Measurements from ENCODE around the gene SLFN12L.
"Not testable (repeated sequence)": the region's sequence is repeated elsewhere in the genome, so short reads cannot be mapped to it uniquely, and the experiment has no call there.

The SLFN12L gene

GRCh38 chr17:35545150-35545549 is 7.7 kb upstream of the SLFN12L start:
- Histone ChIP-seq H3K4me1 (ENCODE audit: control insufficient read depth, insufficient read depth, low read length) (no peaks in the 10 kb centered on the region), H3K27ac (ENCODE audit: insufficient read depth, low read depth, low read length, poor library complexity, severe bottlenecking) (no peak overlapping the region), H3K4me3 (ENCODE audit: insufficient read depth, low read depth, low read length) (no peak overlapping the region), H3K36me3 (ENCODE audit: control insufficient read depth, insufficient read depth, low read length) (no peaks in the 10 kb centered on the region), H3K9me3 (ENCODE audit: control insufficient read depth, low read length) (no peaks in the 10 kb centered on the region), H3K27me3 (ENCODE audit: control insufficient read depth, insufficient read depth, low read length, poor library complexity, severe bottlenecking) (peaks cover 7% of the 10 kb centered on the region)
- 71 to 80% methylated on average over 1 of the region's 1 CpG for WGBS, 2 experiments

GRCh38 chr17:35543856-35544255 is 6.4 kb upstream of the SLFN12L start:
- WGBS, 2 experiments = 74 to 83% methylated on average over 1 of the region's 1 CpG
- Histone ChIP-seq H3K4me1 (ENCODE audit: control insufficient read depth, insufficient read depth, low read length) (no peaks in the 10 kb centered on the region), H3K9me3 (ENCODE audit: control insufficient read depth, low read length) (no peaks in the 10 kb centered on the region), H3K4me3 (ENCODE audit: insufficient read depth, low read depth, low read length) (no peak overlapping the region), H3K27ac (ENCODE audit: insufficient read depth, low read depth, low read length, poor library complexity, severe bottlenecking) (no peak overlapping the region), H3K36me3 (ENCODE audit: control insufficient read depth, insufficient read depth, low read length) (no peaks in the 10 kb centered on the region), H3K27me3 (ENCODE audit: control insufficient read depth, insufficient read depth, low read length, poor library complexity, severe bottlenecking) (peaks cover 7% of the 10 kb centered on the region)

- Histone ChIP-seq H3K27me3 (ENCODE audit: control insufficient read depth, insufficient read depth, low read length, poor library complexity, severe bottlenecking) (peaks cover 5% of the 10 kb centered on the region), H3K27ac (ENCODE audit: insufficient read depth, low read depth, low read length, poor library complexity, severe bottlenecking) (no peak overlapping the region), H3K36me3 (ENCODE audit: control insufficient read depth, insufficient read depth, low read length) (no peaks in the 10 kb centered on the region), H3K9me3 (ENCODE audit: control insufficient read depth, low read length) (no peaks in the 10 kb centered on the region), H3K4me1 (ENCODE audit: control insufficient read depth, insufficient read depth, low read length) (no peaks in the 10 kb centered on the region), H3K4me3 (ENCODE audit: insufficient read depth, low read depth, low read length) (no peak overlapping the region)
Observed at GRCh38 chr17:35542990-35543389, 5.5 kb upstream of the SLFN12L start.

GRCh38 chr17:35541434-35541833 is 4.0 kb upstream of the SLFN12L start:
- Histone ChIP-seq H3K36me3 (ENCODE audit: control insufficient read depth, insufficient read depth, low read length) (no peaks in the 10 kb centered on the region), H3K27me3 (ENCODE audit: control insufficient read depth, insufficient read depth, low read length, poor library complexity, severe bottlenecking) (no peaks in the 10 kb centered on the region), H3K4me1 (ENCODE audit: control insufficient read depth, insufficient read depth, low read length) (no peaks in the 10 kb centered on the region), H3K9me3 (ENCODE audit: control insufficient read depth, low read length) (no peaks in the 10 kb centered on the region), H3K4me3 (ENCODE audit: insufficient read depth, low read depth, low read length) (no peak overlapping the region), H3K27ac (ENCODE audit: insufficient read depth, low read depth, low read length, poor library complexity, severe bottlenecking) (no peak overlapping the region)
- WGBS, 2 experiments = 96 to 100% methylated on average over 1 of the region's 1 CpG

- no peak overlapping the region for H3K27ac ChIP-seq (ENCODE audit: insufficient read depth, low read depth, low read length, poor library complexity, severe bottlenecking)
- H3K36me3 ChIP-seq (ENCODE audit: control insufficient read depth, insufficient read depth, low read length) = no peaks in the 10 kb centered on the region
- no peaks in the 10 kb centered on the region for H3K27me3 ChIP-seq (ENCODE audit: control insufficient read depth, insufficient read depth, low read length, poor library complexity, severe bottlenecking)
- no peaks in the 10 kb centered on the region for H3K9me3 ChIP-seq (ENCODE audit: control insufficient read depth, low read length)
- 93 to 96% methylated on average over 6 to 8 of the region's 8 CpGs for WGBS, 2 experiments
- H3K4me1 ChIP-seq (ENCODE audit: control insufficient read depth, insufficient read depth, low read length) = no peaks in the 10 kb centered on the region
- H3K4me3 ChIP-seq (ENCODE audit: insufficient read depth, low read depth, low read length) = no peak overlapping the region
Observed at GRCh38 chr17:35540589-35541404, 3.3 kb upstream of the SLFN12L start.

- Histone ChIP-seq H3K9me3 (ENCODE audit: control insufficient read depth, low read length) (no peaks in the 10 kb centered on the region), H3K4me3 (ENCODE audit: insufficient read depth, low read depth, low read length) (no peak overlapping the region), H3K27me3 (ENCODE audit: control insufficient read depth, insufficient read depth, low read length, poor library complexity, severe bottlenecking) (no peaks in the 10 kb centered on the region), H3K4me1 (ENCODE audit: control insufficient read depth, insufficient read depth, low read length) (no peaks in the 10 kb centered on the region), H3K27ac (ENCODE audit: insufficient read depth, low read depth, low read length, poor library complexity, severe bottlenecking) (no peak overlapping the region), H3K36me3 (ENCODE audit: control insufficient read depth, insufficient read depth, low read length) (no peaks in the 10 kb centered on the region)
- 67 to 69% methylated on average over 5 of the region's 5 CpGs for WGBS, 2 experiments
Observed at GRCh38 chr17:35539659-35540026, 2.2 kb upstream of the SLFN12L start.

GRCh38 chr17:35536664-35537171 is 760 bp downstream of the SLFN12L start:
- no peaks in the 10 kb centered on the region for H3K27me3 ChIP-seq (ENCODE audit: control insufficient read depth, insufficient read depth, low read length, poor library complexity, severe bottlenecking)
- WGBS, 2 experiments = 91 to 92% methylated on average over 13 of the region's 13 CpGs

GRCh38 chr17:35535406-35535805 is 2.1 kb downstream of the SLFN12L start:
- H3K9me3 ChIP-seq (ENCODE audit: control insufficient read depth, low read length); H3K36me3 ChIP-seq (ENCODE audit: control insufficient read depth, insufficient read depth, low read length); H3K27ac ChIP-seq (ENCODE audit: insufficient read depth, low read depth, low read length, poor library complexity, severe bottlenecking); H3K4me3 ChIP-seq (ENCODE audit: insufficient read depth, low read depth, low read length); H3K27me3 ChIP-seq (ENCODE audit: control insufficient read depth, insufficient read depth, low read length, poor library complexity, severe bottlenecking); H3K4me1 ChIP-seq (ENCODE audit: control insufficient read depth, insufficient read depth, low read length): not testable (repeated sequence)
- 94 to 95% methylated on average over 9 of the region's 9 CpGs for WGBS, 2 experiments

More at GRCh38 chr17:35536664-35537171, 760 bp downstream of the SLFN12L start:
- no peak overlapping the region for H3K27ac ChIP-seq (ENCODE audit: insufficient read depth, low read depth, low read length, poor library complexity, severe bottlenecking)
- H3K9me3 ChIP-seq (ENCODE audit: control insufficient read depth, low read length) = no peaks in the 10 kb centered on the region
- H3K36me3 ChIP-seq (ENCODE audit: control insufficient read depth, insufficient read depth, low read length) = no peaks in the 10 kb centered on the region
- H3K4me3 ChIP-seq (ENCODE audit: insufficient read depth, low read depth, low read length) = no peak overlapping the region
- H3K4me1 ChIP-seq (ENCODE audit: control insufficient read depth, insufficient read depth, low read length) = no peaks in the 10 kb centered on the region

GRCh38 chr17:35534576-35535093 is 2.8 kb downstream of the SLFN12L start:
- no peaks in the 10 kb centered on the region for H3K36me3 ChIP-seq (ENCODE audit: control insufficient read depth, insufficient read depth, low read length)
- no peaks in the 10 kb centered on the region for H3K9me3 ChIP-seq (ENCODE audit: control insufficient read depth, low read length)
- H3K27ac ChIP-seq (ENCODE audit: insufficient read depth, low read depth, low read length, poor library complexity, severe bottlenecking) = no peak overlapping the region
- H3K4me3 ChIP-seq (ENCODE audit: insufficient read depth, low read depth, low read length) = no peak overlapping the region
- no peaks in the 10 kb centered on the region for H3K4me1 ChIP-seq (ENCODE audit: control insufficient read depth, insufficient read depth, low read length)
- whole genome bisulfite sequencing, 2 experiments = 89 to 95% methylated on average over 2 to 3 of the region's 3 CpGs
- H3K27me3 ChIP-seq (ENCODE audit: control insufficient read depth, insufficient read depth, low read length, poor library complexity, severe bottlenecking) = no peaks in the 10 kb centered on the region

- 85 to 94% methylated on average over 1 of the region's 1 CpG for WGBS, 2 experiments
Observed at GRCh38 chr17:35531160-35531559, 6.3 kb downstream of the SLFN12L start.

More at GRCh38 chr17:35531160-35531559, 6.3 kb downstream of the SLFN12L start:
- no peaks in the 10 kb centered on the region for H3K4me1 ChIP-seq (ENCODE audit: control insufficient read depth, insufficient read depth, low read length)
- H3K27me3 ChIP-seq (ENCODE audit: control insufficient read depth, insufficient read depth, low read length, poor library complexity, severe bottlenecking) = no peaks in the 10 kb centered on the region
- no peak overlapping the region for H3K27ac ChIP-seq (ENCODE audit: insufficient read depth, low read depth, low read length, poor library complexity, severe bottlenecking)
- no peaks in the 10 kb centered on the region for H3K9me3 ChIP-seq (ENCODE audit: control insufficient read depth, low read length)
- no peak overlapping the region for H3K4me3 ChIP-seq (ENCODE audit: insufficient read depth, low read depth, low read length)
- H3K36me3 ChIP-seq (ENCODE audit: control insufficient read depth, insufficient read depth, low read length) = no peaks in the 10 kb centered on the region
